K562 (cell line): ENCODE measurements around the gene RING1. TPM values are rescaled to one million over a fixed set of nuclear protein-coding genes. Genes with fewer than 3 reads are reported as not detected.

Source experiments
- ATAC-seq: fragments of 200-7000 bp; cut with Tn5 transposase; 3 replicates; pipeline ENCODE4 v1.9.1; 2020; ENCODE audit warnings: moderate library complexity
- BruUV-seq: library from RNA; stranded (reverse); fragments of 400-500 nt; replicated peaks from 2 replicates; lab custom pipeline; 2021; lab: Mats Ljungman, UMichigan
- CTCF ChIA-PET: fragments of 300-600 bp; formaldehyde crosslinking; extraction: SDS; loops from one replicate; lab custom pipeline; 2021; ENCODE audit warnings: low intra/inter-chr PET ratio; lab: Yijun Ruan, JAX
- POLR2A ChIA-PET: fragments of 300-600, 350-650 bp; sonication (Branson Sonifier 250); formaldehyde crosslinking; extraction: SDS; loops from one replicate; lab custom pipeline; 2021; ENCODE audit warnings: antibody characterized with exemption, inconsistent platforms; lab: Yijun Ruan, JAX
- DNase-seq, 4 experiments: peaks; one replicate each; pipeline versions ENCODE4 v3.0.0 to v3.0.0-alpha.2; 2011 to 2018; ENCODE audit warnings: low spot score in 3 of 4, mixed read lengths in 3 of 4; ENCODE audit errors: extremely low read depth in 1 of 4
- FAIRE-seq: peaks from 2 replicates; lab custom pipeline; 2011; peaks lifted over from hg19 to GRCh38; lab: Jason Lieb, UNC
- H2AFZ ChIP-seq: 2 replicates; pipeline ENCODE4 v1.6.0; 2011; ENCODE audit warnings: low read depth, low read length, control low read depth, inconsistent platforms
- H3K27ac ChIP-seq: fragments of 200-600 bp; 3 replicates; pipeline ENCODE4 v1.8.0; 2011; ENCODE audit warnings: low read depth, mild to moderate bottlenecking, control low read depth, inconsistent platforms, low read length, moderate library complexity, mixed read lengths; ENCODE audit errors: extremely low read depth
- H3K27me3 ChIP-seq, 2 experiments: fragments of 300-600 bp in 1 of 2; 2 replicates in 1 of 2; 3 replicates in 1 of 2; pipeline versions ENCODE4 v1.6.0 to v1.8.0; 2011; ENCODE audit warnings: inconsistent platforms in 2 of 2, low read length in 2 of 2, mild to moderate bottlenecking in 1 of 2, mixed read lengths in 1 of 2, moderate library complexity in 1 of 2; ENCODE audit not compliant: control insufficient read depth in 2 of 2, insufficient read depth in 2 of 2
- H3K36me3 ChIP-seq: fragments of 300-600 bp; 3 replicates; pipeline ENCODE4 v1.8.0; 2011; ENCODE audit warnings: mild to moderate bottlenecking, low read length, inconsistent platforms; ENCODE audit not compliant: control insufficient read depth, insufficient read depth
- H3K4me1 ChIP-seq, 2 experiments: fragments of 200-600 bp in 1 of 2; replicated peaks in 1 of 2; 2 replicates in 1 of 2; 3 replicates in 1 of 2; pipeline versions ENCODE4 v1.5.1 to v1.8.0; 2011; ENCODE audit warnings: inconsistent platforms in 2 of 2, low read length in 2 of 2, mild to moderate bottlenecking in 1 of 2, mixed read lengths in 1 of 2, moderate library complexity in 1 of 2; ENCODE audit not compliant: control insufficient read depth in 2 of 2, insufficient read depth in 2 of 2
- H3K4me2 ChIP-seq: 2 replicates; pipeline ENCODE4 v1.6.1; 2011; ENCODE audit warnings: low read length, control low read depth, inconsistent platforms, mixed read lengths; ENCODE audit not compliant: insufficient read depth
- H3K4me3 ChIP-seq: fragments of 200-600 bp; sonication (generic), shearing (Covaris generic); 2 replicates; pipeline ENCODE4 v1.5.1; 2016; ENCODE audit warnings: control low read depth, inconsistent platforms
- H3K79me2 ChIP-seq: fragments of 200-600 bp; 3 replicates; pipeline ENCODE4 v1.8.0; 2011; ENCODE audit warnings: low read length, inconsistent platforms; ENCODE audit not compliant: control insufficient read depth, insufficient read depth
- H3K9ac ChIP-seq, 2 experiments: 2 replicates each; pipeline versions ENCODE4 v1.6.0 to v1.6.1; 2011; ENCODE audit warnings: low read depth in 2 of 2, low read length in 2 of 2, control low read depth in 1 of 2, inconsistent platforms in 1 of 2, mild to moderate bottlenecking in 1 of 2, mixed read lengths in 1 of 2; ENCODE audit not compliant: insufficient read depth in 1 of 2
- H3K9me1 ChIP-seq: one replicate; pipeline ENCODE4 v1.6.0; 2011; ENCODE audit warnings: inconsistent platforms, mild to moderate bottlenecking, low read length, moderate library complexity; ENCODE audit not compliant: control insufficient read depth, insufficient read depth
- H3K9me3 ChIP-seq: replicated peaks from 2 replicates; pipeline ENCODE4 v1.5.1; 2011; ENCODE audit warnings: low read depth, low read length, inconsistent platforms; ENCODE audit not compliant: control insufficient read depth, insufficient read depth
- H4K20me1 ChIP-seq: replicated peaks from 2 replicates; pipeline ENCODE4 v1.6.1; 2011; ENCODE audit warnings: low read length, inconsistent platforms, mixed read lengths; ENCODE audit not compliant: control insufficient read depth, insufficient read depth
- CHCHD3 ChIP-seq: fragments of 250-450 bp; sonication (Bioruptor Pico); IDR thresholded peaks from 2 replicates; pipeline ENCODE4 v2.1.2; 2022; ENCODE audit warnings: mild to moderate bottlenecking
- MCM5 ChIP-seq: fragments of 450-650 bp; IDR thresholded peaks from 2 replicates; pipeline ENCODE4 v1.6.1; 2016; ENCODE audit warnings: low read depth
- PTRF ChIP-seq: fragments of 450-650 bp; IDR thresholded peaks from 2 replicates; pipeline ENCODE4 v1.6.1; 2016; ENCODE audit warnings: mild to moderate bottlenecking, missing genetic modification characterization, missing compliant biosample characterization
- RAD21 ChIP-seq, 2 experiments: fragments of 250-450 bp in 1 of 2; fragments of 450-650 bp in 1 of 2; sonication (Bioruptor Pico) in 1 of 2; formaldehyde crosslinking in 1 of 2; IDR thresholded peaks in 1 of 2; conservative IDR thresholded peaks in 1 of 2; 2 replicates each; pipeline versions ENCODE4 v1.4.0 to v1.8.0; 2020 to 2022; ENCODE audit warnings: mild to moderate bottlenecking in 2 of 2, moderate library complexity in 1 of 2
- YBX1 ChIP-seq: fragments of 450-650 bp; IDR thresholded peaks from 2 replicates; pipeline ENCODE4 v1.7.1; 2016; ENCODE audit warnings: mild to moderate bottlenecking
- ZNF583 ChIP-seq: fragments of 250-450 bp; sonication (Bioruptor Pico); IDR thresholded peaks from 2 replicates; pipeline ENCODE4 v1.4.0; 2020
- WGBS: fragments of 100-300 bp; shearing (Covaris generic); methylation state at CpG from one replicate; pipeline ENCODE4 v1.1.6; 2016; ENCODE audit warnings: low coverage, mixed read lengths; ENCODE audit not compliant: insufficient coverage; ENCODE audit errors: missing lambda C conversion rate; 5-methylcytosine and 5-hydroxymethylcytosine counted together
- in situ Hi-C: fragments of 300-500 bp; cut with MboI; formaldehyde crosslinking; loops from 4 replicates; pipeline ENCODE4 v1.15.0; 2018; ENCODE audit warnings: inconsistent platforms, mixed read lengths
- intact Hi-C: fragments of 100-400 bp; cut with micrococcal nuclease; formaldehyde crosslinking; loops from 2 replicates; pipeline ENCODE4 v1.14.2; 2022
- polyA plus RNA-seq, 8 experiments: library from polyadenylated mRNA; depleted of rRNA in 4 of 8; stranded (reverse) in 5 of 8; unstranded in 3 of 8; fragments of >200 nt; fragmentation: Nextera tagmentation in 2 of 8; fragmentation: Illumina TruSeq in 1 of 8; extraction: Ambion mirVana in 2 of 8; extraction: Trizol in 1 of 8; gene quantifications; 2 replicates each; pipeline versions ENCODE4 v1.2.1 to v1.2.3, GENCODE V29; 2011 to 2014; ENCODE audit warnings: inconsistent platforms in 1 of 8, missing spikeins in 1 of 8
- total RNA-seq, 7 experiments: library from RNA; depleted of rRNA in 6 of 7; stranded (reverse); fragments of >200 nt in 6 of 7; fragmentation: Illumina TruSeq in 2 of 7; extraction: Trizol in 2 of 7; gene quantifications; 2 replicates each; pipeline versions ENCODE4 v1.2.1 to v1.2.3, GENCODE V29; 2011 to 2021; ENCODE audit warnings: low replicate concordance in 1 of 7
- TF ChIP-seq, protein P1 (sequence below), 3 experiments: IDR thresholded peaks in 2 of 3; conservative IDR thresholded peaks in 1 of 3; 2 replicates each; pipeline ENCODE4 v1.5.1; 2011 to 2012; ENCODE audit warnings: low read length in 3 of 3, mild to moderate bottlenecking in 3 of 3, control low read depth in 2 of 3, improper control_type of control experiment in 1 of 3, inconsistent platforms in 1 of 3, low read depth in 1 of 3, mixed read lengths in 1 of 3, moderate library complexity in 1 of 3; ENCODE audit not compliant: insufficient read depth in 2 of 3
- TF ChIP-seq, protein P2 (sequence below): sonication (generic); formaldehyde crosslinking; IDR thresholded peaks from 2 replicates; pipeline ENCODE4 v1.8.1; 2022; ENCODE audit warnings: missing genetic modification reagents
- TF ChIP-seq, protein P3 (sequence below), 2 experiments: fragments of 150-350 bp in 1 of 2; IDR thresholded peaks; 2 replicates each; pipeline ENCODE4 v1.6.1; 2012 to 2016; ENCODE audit warnings: low read depth in 2 of 2, low read length in 2 of 2, mild to moderate bottlenecking in 1 of 2, moderate library complexity in 1 of 2
- TF ChIP-seq, protein P4 (sequence below): fragments of 250-450 bp; sonication (Bioruptor Pico); IDR thresholded peaks from 2 replicates; pipeline ENCODE4 v1.4.0; 2020; ENCODE audit warnings: mild to moderate bottlenecking, moderate library complexity

RING1 gene
- total and polyA plus RNA-seq, 9 of the 15 experiments (the other 6 are each of a cell fraction or from before 2014, with no cell fraction given): 4.2 to 59.1 (median 36.9) TPM

DNA sequence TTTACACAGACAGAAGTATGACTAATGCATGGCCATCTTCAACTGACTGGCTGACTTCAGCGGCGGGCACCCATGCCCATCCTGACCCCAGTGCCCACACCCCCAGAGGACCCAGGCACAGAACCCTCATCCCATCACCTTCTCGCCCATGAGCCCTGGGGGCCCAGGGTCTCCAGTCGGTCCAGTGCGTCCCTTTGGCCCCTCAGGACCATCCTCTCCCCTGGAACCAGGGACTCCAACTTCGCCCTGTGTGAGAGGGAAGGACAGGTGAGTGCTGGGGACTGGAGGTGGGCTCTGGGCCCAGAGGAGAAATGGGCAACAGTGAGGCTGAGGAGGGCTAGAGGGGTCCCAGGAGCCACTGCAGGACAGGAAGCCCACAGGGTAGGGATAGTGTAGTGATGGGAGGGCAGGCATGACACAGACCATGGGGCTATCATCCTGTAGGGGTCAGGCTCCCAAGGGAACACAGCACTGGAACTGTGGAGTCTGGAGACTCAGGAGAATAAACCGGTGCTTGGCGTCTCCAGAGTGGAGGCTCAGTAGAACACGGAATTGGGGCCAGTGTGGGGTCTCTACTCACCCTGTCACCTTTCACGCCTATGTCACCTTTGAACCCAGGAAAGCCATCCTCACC, 32.7 kb upstream of the RING1 start (continued):
- TF ChIP-seq, protein P1, sequence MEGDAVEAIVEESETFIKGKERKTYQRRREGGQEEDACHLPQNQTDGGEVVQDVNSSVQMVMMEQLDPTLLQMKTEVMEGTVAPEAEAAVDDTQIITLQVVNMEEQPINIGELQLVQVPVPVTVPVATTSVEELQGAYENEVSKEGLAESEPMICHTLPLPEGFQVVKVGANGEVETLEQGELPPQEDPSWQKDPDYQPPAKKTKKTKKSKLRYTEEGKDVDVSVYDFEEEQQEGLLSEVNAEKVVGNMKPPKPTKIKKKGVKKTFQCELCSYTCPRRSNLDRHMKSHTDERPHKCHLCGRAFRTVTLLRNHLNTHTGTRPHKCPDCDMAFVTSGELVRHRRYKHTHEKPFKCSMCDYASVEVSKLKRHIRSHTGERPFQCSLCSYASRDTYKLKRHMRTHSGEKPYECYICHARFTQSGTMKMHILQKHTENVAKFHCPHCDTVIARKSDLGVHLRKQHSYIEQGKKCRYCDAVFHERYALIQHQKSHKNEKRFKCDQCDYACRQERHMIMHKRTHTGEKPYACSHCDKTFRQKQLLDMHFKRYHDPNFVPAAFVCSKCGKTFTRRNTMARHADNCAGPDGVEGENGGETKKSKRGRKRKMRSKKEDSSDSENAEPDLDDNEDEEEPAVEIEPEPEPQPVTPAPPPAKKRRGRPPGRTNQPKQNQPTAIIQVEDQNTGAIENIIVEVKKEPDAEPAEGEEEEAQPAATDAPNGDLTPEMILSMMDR (IDR thresholded peaks at IDR 0.05 in 2 of 3, conservative IDR thresholded peaks at IDR 0.05 in 1 of 3; ENCODE audit: insufficient read depth in 2 of 3, low read depth in 1 of 3, low read length in 3 of 3): peak; percentile 26 to 45 (median 34); a peak in 4 of 6 replicates
- peak in 1 of 2 experiments; percentile 32; a peak in 1 of 4 replicates for TF ChIP-seq RAD21 (CRISPR knock-in tag; conservative IDR thresholded peaks at IDR 0.05 in 1 of 2, IDR thresholded peaks at IDR 0.05 in 1 of 2)
- TF ChIP-seq, protein P2, sequence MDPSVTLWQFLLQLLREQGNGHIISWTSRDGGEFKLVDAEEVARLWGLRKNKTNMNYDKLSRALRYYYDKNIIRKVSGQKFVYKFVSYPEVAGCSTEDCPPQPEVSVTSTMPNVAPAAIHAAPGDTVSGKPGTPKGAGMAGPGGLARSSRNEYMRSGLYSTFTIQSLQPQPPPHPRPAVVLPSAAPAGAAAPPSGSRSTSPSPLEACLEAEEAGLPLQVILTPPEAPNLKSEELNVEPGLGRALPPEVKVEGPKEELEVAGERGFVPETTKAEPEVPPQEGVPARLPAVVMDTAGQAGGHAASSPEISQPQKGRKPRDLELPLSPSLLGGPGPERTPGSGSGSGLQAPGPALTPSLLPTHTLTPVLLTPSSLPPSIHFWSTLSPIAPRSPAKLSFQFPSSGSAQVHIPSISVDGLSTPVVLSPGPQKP: no peak

DNA sequence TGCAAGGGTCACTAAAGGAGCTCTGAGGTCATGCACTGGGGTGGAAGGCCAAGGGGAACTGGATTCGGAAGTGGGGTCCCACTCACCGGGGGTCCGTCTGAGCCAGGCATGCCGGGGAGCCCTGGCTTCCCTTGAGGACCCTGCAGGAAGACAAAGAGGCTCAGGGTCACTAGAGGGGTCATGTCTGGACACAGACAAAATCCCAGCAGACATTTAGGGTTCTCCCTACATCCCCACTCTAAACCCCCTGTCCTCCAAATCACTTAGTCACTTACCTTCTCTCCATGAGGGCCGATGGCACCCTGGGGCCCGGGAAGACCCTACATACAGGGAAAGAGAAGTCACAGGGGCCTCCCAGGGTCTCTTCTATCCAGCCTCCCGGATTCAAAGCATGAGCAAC, 31.4 kb upstream of the RING1 start:
- Histone ChIP-seq H3K9ac (no peak overlapping the region), H3K36me3 (no peaks in the 10 kb centered on the region), H4K20me1 (no peaks in the 10 kb centered on the region; the same call in 1 of the 2 replicates), H3K79me2 (no peaks in the 10 kb centered on the region), H3K27ac (no peak overlapping the region), H3K27me3 (peaks cover 3 to 18% of the 10 kb centered on the region in 2 experiments; a peak in 4 of 5 replicates), H3K4me2 (no peak overlapping the region), H3K9me1 (no peaks in the 10 kb centered on the region), H3K4me1 (no peaks in the 10 kb centered on the region), H3K9me3 (no peaks in the 10 kb centered on the region), H3K4me3 (no peak overlapping the region), H2AFZ (no peak overlapping the region)
- 10% methylated on average over 7 of the region's 7 CpGs for WGBS
- intact Hi-C loops: no loop called here
- DNase-seq: no peak
- ChIA-PET CTCF (no interaction called here), POLR2A (no interaction called here)
- BruUV-seq: no TSS peak
- in situ Hi-C loops: no loop called here
- ATAC-seq: no peak
- FAIRE-seq: no peak
- TF ChIP-seq PTRF (tag) (no peak), MCM5 (no peak), YBX1 (no peak), ZNF583 (no peak), CHCHD3 (CRISPR knock-in tag) (no peak)
- TF ChIP-seq, protein P3, sequence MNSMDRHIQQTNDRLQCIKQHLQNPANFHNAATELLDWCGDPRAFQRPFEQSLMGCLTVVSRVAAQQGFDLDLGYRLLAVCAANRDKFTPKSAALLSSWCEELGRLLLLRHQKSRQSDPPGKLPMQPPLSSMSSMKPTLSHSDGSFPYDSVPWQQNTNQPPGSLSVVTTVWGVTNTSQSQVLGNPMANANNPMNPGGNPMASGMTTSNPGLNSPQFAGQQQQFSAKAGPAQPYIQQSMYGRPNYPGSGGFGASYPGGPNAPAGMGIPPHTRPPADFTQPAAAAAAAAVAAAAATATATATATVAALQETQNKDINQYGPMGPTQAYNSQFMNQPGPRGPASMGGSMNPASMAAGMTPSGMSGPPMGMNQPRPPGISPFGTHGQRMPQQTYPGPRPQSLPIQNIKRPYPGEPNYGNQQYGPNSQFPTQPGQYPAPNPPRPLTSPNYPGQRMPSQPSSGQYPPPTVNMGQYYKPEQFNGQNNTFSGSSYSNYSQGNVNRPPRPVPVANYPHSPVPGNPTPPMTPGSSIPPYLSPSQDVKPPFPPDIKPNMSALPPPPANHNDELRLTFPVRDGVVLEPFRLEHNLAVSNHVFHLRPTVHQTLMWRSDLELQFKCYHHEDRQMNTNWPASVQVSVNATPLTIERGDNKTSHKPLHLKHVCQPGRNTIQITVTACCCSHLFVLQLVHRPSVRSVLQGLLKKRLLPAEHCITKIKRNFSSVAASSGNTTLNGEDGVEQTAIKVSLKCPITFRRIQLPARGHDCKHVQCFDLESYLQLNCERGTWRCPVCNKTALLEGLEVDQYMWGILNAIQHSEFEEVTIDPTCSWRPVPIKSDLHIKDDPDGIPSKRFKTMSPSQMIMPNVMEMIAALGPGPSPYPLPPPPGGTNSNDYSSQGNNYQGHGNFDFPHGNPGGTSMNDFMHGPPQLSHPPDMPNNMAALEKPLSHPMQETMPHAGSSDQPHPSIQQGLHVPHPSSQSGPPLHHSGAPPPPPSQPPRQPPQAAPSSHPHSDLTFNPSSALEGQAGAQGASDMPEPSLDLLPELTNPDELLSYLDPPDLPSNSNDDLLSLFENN (IDR thresholded peaks at IDR 0.05; ENCODE audit: low read depth in 2 of 2, low read length in 2 of 2): no peak
- TF ChIP-seq, protein P4, sequence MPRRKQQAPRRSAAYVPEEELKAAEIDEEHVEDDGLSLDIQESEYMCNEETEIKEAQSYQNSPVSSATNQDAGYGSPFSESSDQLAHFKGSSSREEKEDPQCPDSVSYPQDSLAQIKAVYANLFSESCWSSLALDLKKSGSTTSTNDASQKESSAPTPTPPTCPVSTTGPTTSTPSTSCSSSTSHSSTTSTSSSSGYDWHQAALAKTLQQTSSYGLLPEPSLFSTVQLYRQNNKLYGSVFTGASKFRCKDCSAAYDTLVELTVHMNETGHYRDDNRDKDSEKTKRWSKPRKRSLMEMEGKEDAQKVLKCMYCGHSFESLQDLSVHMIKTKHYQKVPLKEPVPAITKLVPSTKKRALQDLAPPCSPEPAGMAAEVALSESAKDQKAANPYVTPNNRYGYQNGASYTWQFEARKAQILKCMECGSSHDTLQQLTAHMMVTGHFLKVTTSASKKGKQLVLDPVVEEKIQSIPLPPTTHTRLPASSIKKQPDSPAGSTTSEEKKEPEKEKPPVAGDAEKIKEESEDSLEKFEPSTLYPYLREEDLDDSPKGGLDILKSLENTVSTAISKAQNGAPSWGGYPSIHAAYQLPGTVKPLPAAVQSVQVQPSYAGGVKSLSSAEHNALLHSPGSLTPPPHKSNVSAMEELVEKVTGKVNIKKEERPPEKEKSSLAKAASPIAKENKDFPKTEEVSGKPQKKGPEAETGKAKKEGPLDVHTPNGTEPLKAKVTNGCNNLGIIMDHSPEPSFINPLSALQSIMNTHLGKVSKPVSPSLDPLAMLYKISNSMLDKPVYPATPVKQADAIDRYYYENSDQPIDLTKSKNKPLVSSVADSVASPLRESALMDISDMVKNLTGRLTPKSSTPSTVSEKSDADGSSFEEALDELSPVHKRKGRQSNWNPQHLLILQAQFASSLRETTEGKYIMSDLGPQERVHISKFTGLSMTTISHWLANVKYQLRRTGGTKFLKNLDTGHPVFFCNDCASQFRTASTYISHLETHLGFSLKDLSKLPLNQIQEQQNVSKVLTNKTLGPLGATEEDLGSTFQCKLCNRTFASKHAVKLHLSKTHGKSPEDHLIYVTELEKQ (CRISPR knock-in tag): no peak
